Trophoblast cell (in vitro differentiated cells and primary cell): ENCODE data around the gene IKZF4.

Source experiments
- DNase-seq, 2 donors: peaks; one replicate each; pipeline ENCODE4 v3.0.0-alpha.2; 2016
- H2AFZ ChIP-seq: 2 replicates; pipeline ENCODE4 v1.6.1; 2013; ENCODE audit warnings: low read length, moderate library complexity, mild to moderate bottlenecking; ENCODE audit not compliant: insufficient read depth, poor library complexity
- H2AK5ac ChIP-seq: 2 replicates; pipeline ENCODE4 v1.6.1; 2013; ENCODE audit warnings: mild to moderate bottlenecking, low read length
- H2BK120ac ChIP-seq: 2 replicates; pipeline ENCODE4 v1.6.1; 2013; ENCODE audit warnings: low read length, mild to moderate bottlenecking, moderate library complexity; ENCODE audit not compliant: insufficient read depth, poor library complexity
- H2BK12ac ChIP-seq: 2 replicates; pipeline ENCODE4 v1.6.1; 2013; ENCODE audit warnings: mild to moderate bottlenecking, low read length, moderate library complexity
- H2BK5ac ChIP-seq: 2 replicates; pipeline ENCODE4 v1.6.1; 2013; ENCODE audit warnings: low read length, low read depth, moderate library complexity, mild to moderate bottlenecking; ENCODE audit not compliant: poor library complexity
- H3K14ac ChIP-seq: 2 replicates; pipeline ENCODE4 v1.6.1; 2013; ENCODE audit warnings: mild to moderate bottlenecking, low read length
- H3K18ac ChIP-seq: 2 replicates; pipeline ENCODE4 v1.6.1; 2013; ENCODE audit warnings: mild to moderate bottlenecking, low read length
- H3K23ac ChIP-seq: 2 replicates; pipeline ENCODE4 v1.6.1; 2013; ENCODE audit warnings: low read length
- H3K27ac ChIP-seq: 2 replicates; pipeline ENCODE4 v1.5.1; 2013; ENCODE audit warnings: low read depth, mild to moderate bottlenecking, inconsistent platforms, low read length, moderate library complexity
- H3K27me3 ChIP-seq: 2 replicates; pipeline ENCODE4 v1.6.1; 2013; ENCODE audit warnings: inconsistent platforms, mild to moderate bottlenecking, low read length, moderate library complexity; ENCODE audit not compliant: insufficient read depth
- H3K36me3 ChIP-seq, 2 experiments: 1 replicate in 1 of 2; 2 replicates in 1 of 2; pipeline ENCODE4 v1.6.1; 2013; ENCODE audit warnings: low read length in 2 of 2, mild to moderate bottlenecking in 2 of 2, moderate library complexity in 1 of 2; ENCODE audit not compliant: insufficient read depth in 2 of 2, control insufficient read depth in 1 of 2
- H3K4ac ChIP-seq: 2 replicates; pipeline ENCODE4 v1.6.1; 2013; ENCODE audit warnings: low read depth, mild to moderate bottlenecking, low read length, moderate library complexity
- H3K4me1 ChIP-seq, 2 experiments: 1 replicate in 1 of 2; 2 replicates in 1 of 2; pipeline ENCODE4 v1.6.1; 2013; ENCODE audit warnings: low read length in 2 of 2, mild to moderate bottlenecking in 2 of 2, moderate library complexity in 1 of 2; ENCODE audit not compliant: insufficient read depth in 2 of 2, control insufficient read depth in 1 of 2
- H3K4me2 ChIP-seq: 2 replicates; pipeline ENCODE4 v1.6.1; 2013; ENCODE audit warnings: inconsistent platforms, mild to moderate bottlenecking, low read length, moderate library complexity
- H3K4me3 ChIP-seq: 2 replicates; pipeline ENCODE4 v1.5.1; 2013; ENCODE audit warnings: mild to moderate bottlenecking, low read depth, low read length, inconsistent platforms
- H3K79me1 ChIP-seq: one replicate; pipeline ENCODE4 v1.6.1; 2013; ENCODE audit warnings: low read length
- H3K79me2 ChIP-seq: 2 replicates; pipeline ENCODE4 v1.6.1; 2013; ENCODE audit warnings: low read length, mild to moderate bottlenecking; ENCODE audit not compliant: control insufficient read depth, insufficient read depth, poor library complexity
- H3K9ac ChIP-seq: 2 replicates; pipeline ENCODE4 v1.6.1; 2013; ENCODE audit warnings: mild to moderate bottlenecking, low read length
- H3K9me3 ChIP-seq: 2 replicates; pipeline ENCODE4 v1.6.1; 2013; ENCODE audit warnings: low read depth, mild to moderate bottlenecking, control low read depth, inconsistent platforms, low read length; ENCODE audit not compliant: insufficient read depth
- H4K12ac ChIP-seq: 2 replicates; pipeline ENCODE4 v1.6.1; 2013; ENCODE audit warnings: low read depth, mild to moderate bottlenecking, low read length, moderate library complexity
- H4K8ac ChIP-seq: 2 replicates; pipeline ENCODE4 v1.6.1; 2013; ENCODE audit warnings: low read depth, mild to moderate bottlenecking, low read length, moderate library complexity
- H4K91ac ChIP-seq: one replicate; pipeline ENCODE4 v1.6.1; 2013; ENCODE audit warnings: low read depth, mild to moderate bottlenecking, low read length, moderate library complexity
- WGBS: extraction: QIAGEN DNeasy Blood & Tissue Kit; methylation state at CpG from one replicate; pipeline ENCODE4 v1.1.7; 2013; ENCODE audit warnings: missing lambda C conversion rate; ENCODE audit not compliant: insufficient read length, insufficient coverage; ENCODE audit errors: extremely low coverage; 5-methylcytosine and 5-hydroxymethylcytosine counted together

Gene IKZF4

GRCh38 chr12:56004211-56004610 is 16.6 kb upstream of the IKZF4 start:
- H4K12ac ChIP-seq = no peak overlapping the region
- no peak overlapping the region for H3K4me3 ChIP-seq
- peaks cover 2% of the 10 kb centered on the region for H3K79me2 ChIP-seq
- H3K79me1 ChIP-seq = peaks cover 11% of the 10 kb centered on the region
- H3K4ac ChIP-seq = no peak overlapping the region
- no peaks in the 10 kb centered on the region for H3K9me3 ChIP-seq
- no peak overlapping the region for H3K14ac ChIP-seq
- H3K4me1 ChIP-seq = peaks cover 9 to 12% of the 10 kb centered on the region in 2 experiments
- no peak overlapping the region for H2AK5ac ChIP-seq
- H2BK5ac ChIP-seq = no peak overlapping the region
- no peak overlapping the region for H2AFZ ChIP-seq
- no peak overlapping the region for H3K9ac ChIP-seq
- H3K23ac ChIP-seq = no peak overlapping the region
- H3K27ac ChIP-seq = no peak overlapping the region
- H2BK12ac ChIP-seq = no peak overlapping the region
- DNase-seq = no peak
- no peak overlapping the region for H2BK120ac ChIP-seq
- no peak overlapping the region for H3K4me2 ChIP-seq
- H3K36me3 ChIP-seq = peaks cover 18 to 19% of the 10 kb centered on the region in 2 experiments
- H4K8ac ChIP-seq = no peak overlapping the region
- no CpG with 5 or more reads among the region's 10 CpGs for WGBS
- no peak overlapping the region for H4K91ac ChIP-seq
- H3K27me3 ChIP-seq = no peaks in the 10 kb centered on the region
- H3K18ac ChIP-seq = no peak overlapping the region

- H2AK5ac ChIP-seq = peak overlapping the region; percentile 13
- H4K8ac ChIP-seq = peak overlapping the region; percentile 84
- peak in 1 of 2 donors; percentile 42 for DNase-seq
- peak overlapping the region; percentile 13 for H3K4ac ChIP-seq
- H4K12ac ChIP-seq = peak overlapping the region; percentile 67
- peaks cover 23% of the 10 kb centered on the region for H3K79me1 ChIP-seq
- H3K36me3 ChIP-seq = peaks cover 15 to 16% of the 10 kb centered on the region in 2 experiments
- WGBS = no CpG with 5 or more reads among the region's 44 CpGs
- H2BK12ac ChIP-seq = peak overlapping the region; percentile 37
- H3K27me3 ChIP-seq = no peaks in the 10 kb centered on the region
- peak overlapping the region; percentile 86 for H3K27ac ChIP-seq
- H3K4me1 ChIP-seq = peaks cover 10 to 22% of the 10 kb centered on the region in 2 experiments
- H3K4me3 ChIP-seq = peak overlapping the region; percentile 77
- H3K23ac ChIP-seq = no peak overlapping the region
- peak overlapping the region; percentile 69 for H2BK5ac ChIP-seq
- peaks cover 2% of the 10 kb centered on the region for H3K79me2 ChIP-seq
- peak overlapping the region; percentile 65 for H2BK120ac ChIP-seq
- H3K18ac ChIP-seq = peak overlapping the region; percentile 55
- peak overlapping the region; percentile 50 for H3K9ac ChIP-seq
- peak overlapping the region; percentile 93 for H4K91ac ChIP-seq
- H2AFZ ChIP-seq = peak overlapping the region; percentile 37
- peak overlapping the region; percentile 94 for H3K4me2 ChIP-seq
- peak overlapping the region; percentile 72 for H3K14ac ChIP-seq
- H3K9me3 ChIP-seq = no peaks in the 10 kb centered on the region
These were observed 13.0 kb upstream of the IKZF4 start for GRCh38 chr12:56007564-56008559.

GRCh38 chr12:56010111-56010570 is 10.7 kb upstream of the IKZF4 start:
- Histone ChIP-seq H3K4me1 (peaks cover 18 to 32% of the 10 kb centered on the region in 2 experiments), H3K9ac (no peak overlapping the region), H2BK5ac (peak overlapping the region; percentile 81), H2BK120ac (peak overlapping the region; percentile 9), H3K4me3 (no peak overlapping the region), H3K36me3 (no peaks in the 10 kb centered on the region), H2BK12ac (no peak overlapping the region), H3K23ac (no peak overlapping the region), H3K27me3 (no peaks in the 10 kb centered on the region), H3K79me1 (peaks cover 23% of the 10 kb centered on the region), H4K12ac (no peak overlapping the region), H3K79me2 (peaks cover 2% of the 10 kb centered on the region), H3K4ac (no peak overlapping the region), H3K27ac (peak overlapping the region; percentile 78), H2AK5ac (no peak overlapping the region), H3K9me3 (no peaks in the 10 kb centered on the region), H4K91ac (peak overlapping the region; percentile 26), H3K4me2 (no peak overlapping the region), H3K18ac (no peak overlapping the region), H4K8ac (no peak overlapping the region), H3K14ac (no peak overlapping the region), H2AFZ (no peak overlapping the region)
- no CpG with 5 or more reads among the region's 2 CpGs for WGBS
- DNase-seq = peak; percentile 38 to 69

GRCh38 chr12:56011509-56012090 is 9.2 kb upstream of the IKZF4 start:
- WGBS = no CpG with 5 or more reads among the region's 2 CpGs

More at GRCh38 chr12:56011509-56012090, 9.2 kb upstream of the IKZF4 start:
- Histone ChIP-seq H3K36me3 (no peaks in the 10 kb centered on the region), H3K9me3 (no peaks in the 10 kb centered on the region), H3K4me3 (no peak overlapping the region), H3K79me2 (peaks cover 2% of the 10 kb centered on the region), H3K4me1 (peaks cover 20 to 34% of the 10 kb centered on the region in 2 experiments), H2BK5ac (no peak overlapping the region), H4K8ac (no peak overlapping the region), H3K4ac (no peak overlapping the region), H4K12ac (no peak overlapping the region), H4K91ac (no peak overlapping the region), H2AFZ (no peak overlapping the region), H2BK120ac (peak overlapping the region; percentile 20), H2BK12ac (no peak overlapping the region), H3K27me3 (no peaks in the 10 kb centered on the region), H3K4me2 (no peak overlapping the region), H3K79me1 (peaks cover 23% of the 10 kb centered on the region), H3K14ac (no peak overlapping the region), H2AK5ac (no peak overlapping the region), H3K18ac (no peak overlapping the region), H3K27ac (peak overlapping the region; percentile 22), H3K23ac (no peak overlapping the region), H3K9ac (no peak overlapping the region)
- no peak for DNase-seq
